ENCODE results near the gene ALKBH8. TPM values are rescaled to one million over a fixed set of nuclear protein-coding genes. Genes with fewer than 3 reads are reported as not detected.

Gene ALKBH8
- total and polyA plus RNA-seq, 2 of the 13 experiments (the other 11 are each of a cell fraction or from before 2014, with no cell fraction given): 2.4 to 9.1 TPM

DNA sequence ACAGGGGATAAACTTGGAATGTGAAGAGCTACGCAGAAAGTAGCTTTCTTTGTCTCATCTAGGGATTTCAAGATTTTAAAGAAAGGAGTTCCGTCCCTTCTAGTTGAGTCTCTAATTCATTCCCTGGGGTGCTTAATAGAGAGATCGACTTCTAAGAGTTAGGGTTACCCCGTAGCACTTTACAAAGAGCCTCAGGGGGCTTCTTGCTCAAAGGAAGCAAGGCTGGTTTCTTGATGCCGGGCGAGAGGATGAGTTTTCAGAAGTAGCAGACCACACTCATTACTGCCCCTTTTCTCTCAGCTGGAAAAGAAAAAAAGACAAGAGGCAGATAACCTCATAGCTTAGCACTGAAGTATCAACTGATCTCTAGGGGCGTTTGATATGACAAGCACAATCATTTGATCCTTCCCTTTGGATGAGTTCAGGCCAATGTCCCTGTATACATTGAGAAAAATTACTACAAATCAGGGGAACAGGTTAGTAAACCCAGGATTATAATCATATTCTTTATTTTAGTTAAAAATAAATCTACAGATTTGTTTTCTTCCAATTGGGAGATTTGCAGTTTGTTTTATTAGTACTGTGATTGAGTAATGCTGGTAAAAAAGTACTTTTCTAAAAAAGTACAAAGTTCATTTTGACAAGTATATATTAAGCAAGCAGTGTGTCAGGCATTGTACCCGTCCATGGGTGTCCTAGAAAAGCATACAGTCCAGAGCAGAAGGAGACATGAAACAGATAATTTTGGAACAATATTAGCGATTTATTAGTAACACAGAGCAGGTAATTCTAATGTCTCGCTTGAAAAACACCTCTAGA is 44.1 kb upstream of the ALKBH8 start:
- ChIA-PET CTCF (ENCODE audit: low intra/inter-chr PET ratio, low total read pairs) (no interaction called here), POLR2A (no interaction called here)
- no peak for ATAC-seq
- no TSS peak for BruUV-seq (replicated peaks)
- Histone ChIP-seq H3K36me3 (replicated peaks in 1 of 2; ENCODE audit: control insufficient read depth in 1 of 2, insufficient read depth in 2 of 2, low read length in 2 of 2) (no peaks in the 10 kb centered on the region), H3K27ac (ENCODE audit: extremely low read length, insufficient read depth, low read length) (no peak overlapping the region), H4K20me1 (ENCODE audit: insufficient read depth, low read length) (no peaks in the 10 kb centered on the region), H3K9me3 (ENCODE audit: low read length) (no peaks in the 10 kb centered on the region), H3K4me1 (ENCODE audit: insufficient read depth, low read length) (0 out of 2 replicates have a peak, but pooled peaks cover 8% of the 10 kb centered on the region), H2AFZ (ENCODE audit: low read length) (no peak overlapping the region), H3K27me3 (ENCODE audit: control insufficient read depth in 1 of 2, insufficient read depth in 2 of 2, low read length in 2 of 2) (no peaks in the 10 kb centered on the region), H3K4me3 (replicated peaks in 1 of 3; ENCODE audit: insufficient read depth in 1 of 3, low read depth in 2 of 3, low read length in 3 of 3) (no peak overlapping the region), H3K79me2 (ENCODE audit: insufficient read depth, low read length) (no peaks in the 10 kb centered on the region), H3K9ac (ENCODE audit: insufficient read depth, low read depth, low read length) (no peak overlapping the region), H3K4me2 (ENCODE audit: low read depth, low read length) (no peak overlapping the region)
- WGBS (ENCODE audit: low lambda C conversion rate): 38% methylated on average over 10 of the region's 10 CpGs
- in situ Hi-C loops (cut with HindIII; ENCODE audit: extremely low pct_ligation_motif_present, low pct_unique_long_range_greater_than_20kb) (no loop called here), intact Hi-C loops (cut with micrococcal nuclease; ENCODE audit: unreplicated experiment) (no loop called here)
- TF ChIP-seq HMG20A (CRISPR knock-in tag; IDR thresholded peaks at IDR 0.05; ENCODE audit: borderline replicate concordance) (no peak), HNF4A (CRISPR knock-in tag; IDR thresholded peaks at IDR 0.05) (peak; percentile 19; the same call in 1 of the 2 replicates)
- DNase-seq (ENCODE audit: low spot score): no peak
- no peak for FAIRE-seq

DNA sequence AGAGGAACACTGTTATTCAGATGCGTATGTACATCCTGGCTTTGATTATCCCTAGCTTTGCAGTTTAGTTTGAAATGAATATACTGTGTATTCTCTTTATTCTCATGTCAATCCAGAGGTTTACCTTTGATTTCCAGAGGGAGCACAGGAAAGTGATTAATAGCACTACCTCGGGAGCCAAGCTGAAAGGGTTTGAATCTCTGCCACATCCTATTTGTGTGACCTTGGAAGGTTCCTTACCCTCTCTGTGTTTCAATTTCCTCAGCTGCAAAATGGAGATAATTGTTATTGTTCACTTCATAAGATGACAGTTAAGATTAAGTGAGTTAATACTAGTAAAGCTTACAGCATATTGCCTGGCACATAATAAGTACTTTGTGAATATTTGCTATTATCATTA is 43.3 kb upstream of the ALKBH8 start:
- no peaks in the 10 kb centered on the region for H4K20me1 ChIP-seq (ENCODE audit: insufficient read depth, low read length)
- CTCF ChIA-PET (ENCODE audit: low intra/inter-chr PET ratio, low total read pairs): no interaction called here
- H3K36me3 ChIP-seq (replicated peaks in 1 of 2; ENCODE audit: control insufficient read depth in 1 of 2, insufficient read depth in 2 of 2, low read length in 2 of 2): no peaks in the 10 kb centered on the region
- no peak overlapping the region for H3K27ac ChIP-seq (ENCODE audit: extremely low read length, insufficient read depth, low read length)
- 44% methylated on average over 2 of the region's 2 CpGs for WGBS (ENCODE audit: low lambda C conversion rate)
- H3K79me2 ChIP-seq (ENCODE audit: insufficient read depth, low read length): no peaks in the 10 kb centered on the region
- FAIRE-seq (no peak), DNase-seq (ENCODE audit: low spot score) (no peak), ATAC-seq (no peak)
- no peaks in the 10 kb centered on the region for H3K9me3 ChIP-seq (ENCODE audit: low read length)
- POLR2A ChIA-PET: no interaction called here
- H3K9ac ChIP-seq (ENCODE audit: insufficient read depth, low read depth, low read length): no peak overlapping the region
- H3K27me3 ChIP-seq (ENCODE audit: control insufficient read depth in 1 of 2, insufficient read depth in 2 of 2, low read length in 2 of 2): no peaks in the 10 kb centered on the region
- intact Hi-C loops (cut with micrococcal nuclease; ENCODE audit: unreplicated experiment) (no loop called here), in situ Hi-C loops (cut with HindIII; ENCODE audit: extremely low pct_ligation_motif_present, low pct_unique_long_range_greater_than_20kb) (no loop called here)
- no peak overlapping the region for H3K4me2 ChIP-seq (ENCODE audit: low read depth, low read length)
- H3K4me3 ChIP-seq (replicated peaks in 1 of 3; ENCODE audit: insufficient read depth in 1 of 3, low read depth in 2 of 3, low read length in 3 of 3): no peak overlapping the region
- H3K4me1 ChIP-seq (ENCODE audit: insufficient read depth, low read length): 0 out of 2 replicates have a peak, but pooled peaks cover 8% of the 10 kb centered on the region
- H2AFZ ChIP-seq (ENCODE audit: low read length): no peak overlapping the region
- no TSS peak for BruUV-seq (replicated peaks)
- TF ChIP-seq, protein P1, sequence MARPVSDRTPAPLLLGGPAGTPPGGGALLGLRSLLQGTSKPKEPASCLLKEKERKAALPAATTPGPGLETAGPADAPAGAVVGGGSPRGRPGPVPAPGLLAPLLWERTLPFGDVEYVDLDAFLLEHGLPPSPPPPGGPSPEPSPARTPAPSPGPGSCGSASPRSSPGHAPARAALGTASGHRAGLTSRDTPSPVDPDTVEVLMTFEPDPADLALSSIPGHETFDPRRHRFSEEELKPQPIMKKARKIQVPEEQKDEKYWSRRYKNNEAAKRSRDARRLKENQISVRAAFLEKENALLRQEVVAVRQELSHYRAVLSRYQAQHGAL (CRISPR knock-in tag; IDR thresholded peaks at IDR 0.05; ENCODE audit: not compliant biosample characterization): no peak
- no peak for TF ChIP-seq HOXA9 (CRISPR knock-in tag; IDR thresholded peaks at IDR 0.05; ENCODE audit: borderline replicate concordance)
- no peak for TF ChIP-seq NBN (conservative IDR thresholded peaks at IDR 0.05)
- TF ChIP-seq PRMT3 (CRISPR knock-in tag; IDR thresholded peaks at IDR 0.05; ENCODE audit: borderline replicate concordance, low read depth): no peak
- no peak for TF ChIP-seq TEAD2 (CRISPR knock-in tag; IDR thresholded peaks at IDR 0.05)
- no peak for TF ChIP-seq ZNF572 (CRISPR knock-in tag; IDR thresholded peaks at IDR 0.05)
- no peak for TF ChIP-seq CC2D1A (CRISPR knock-in tag; IDR thresholded peaks at IDR 0.05)
- no peak for TF ChIP-seq ZSCAN9 (CRISPR knock-in tag; IDR thresholded peaks at IDR 0.05; ENCODE audit: borderline replicate concordance)
- TF ChIP-seq ZNF263 (CRISPR knock-in tag; IDR thresholded peaks at IDR 0.05): no peak
- TF ChIP-seq BRF2 (CRISPR knock-in tag; IDR thresholded peaks at IDR 0.05): no peak
- no peak for TF ChIP-seq XBP1 (CRISPR knock-in tag; IDR thresholded peaks at IDR 0.05)
- no peak for TF ChIP-seq ZXDC (CRISPR knock-in tag; IDR thresholded peaks at IDR 0.05)
- TF ChIP-seq ZNF468 (CRISPR knock-in tag; IDR thresholded peaks at IDR 0.05): no peak
